ENCODE measurements around the gene PLEKHF1. TPM values are rescaled to one million over a fixed set of nuclear protein-coding genes. Genes with fewer than 3 reads are reported as not detected.
A peak's percentile ranks its signal among the peaks of the same experiment; 100 is the strongest.

Gene PLEKHF1
- polyA plus RNA-seq, 3 donors: 0.11 to 0.29 (median 0.26) TPM

- H3K36me3 Mint-ChIP-seq: no peaks in the 10 kb centered on the region
- H3K27ac Mint-ChIP-seq: peak overlapping the region in 3 of 7 donors; percentile 12 to 81 (median 39)
- no peaks in the 10 kb centered on the region for H3K79me2 ChIP-seq (ENCODE audit: insufficient read depth, low read length)
- peaks cover 0 to 4% of the 10 kb centered on the region in 2 donors for H3K9me3 ChIP-seq (replicated peaks in 1 of 2; ENCODE audit: control insufficient read depth in 1 of 2, insufficient read depth in 1 of 2, low read length in 2 of 2)
- peaks cover 0 to 4% of the 10 kb centered on the region in 2 donors for H3K4me1 ChIP-seq (ENCODE audit: control insufficient read depth in 1 of 2, insufficient read depth in 2 of 2, low read length in 2 of 2)
- no peak overlapping the region for H3K9ac ChIP-seq (ENCODE audit: insufficient read depth, low read length, poor library complexity, severe bottlenecking)
- peaks cover 2 to 5% (median 3%) of the 10 kb centered on the region in 3 donors for H3K27me3 Mint-ChIP-seq (ENCODE audit: low read depth in 3 of 3)
- H3K4me2 ChIP-seq (replicated peaks; ENCODE audit: extremely low read depth, low read length, poor library complexity, severe bottlenecking): no peak overlapping the region
- H3K4me1 Mint-ChIP-seq: peaks cover 18% of the 10 kb centered on the region
- no peaks in the 10 kb centered on the region for H4K20me1 ChIP-seq (ENCODE audit: insufficient read depth, low read length)
- H2AFZ ChIP-seq (ENCODE audit: insufficient read depth, low read depth, low read length, poor library complexity, severe bottlenecking): no peak overlapping the region
- no peak overlapping the region for H3K27ac ChIP-seq (ENCODE audit: low read depth in 1 of 2, low read length in 2 of 2)
- no peak overlapping the region for H3K4me3 ChIP-seq (replicated peaks in 1 of 3; ENCODE audit: low read depth in 2 of 3, low read length in 3 of 3)
- H3K9me3 Mint-ChIP-seq: peaks cover 0 to 2% (median 0%) of the 10 kb centered on the region in 7 donors
- DNase-seq: no peak
- H3K27me3 ChIP-seq (ENCODE audit: control insufficient read depth in 2 of 2, insufficient read depth in 2 of 2, low read length in 2 of 2): no peaks in the 10 kb centered on the region
- H3K36me3 ChIP-seq (replicated peaks in 1 of 2; ENCODE audit: control insufficient read depth in 1 of 2, insufficient read depth in 2 of 2, low read length in 2 of 2): no peaks in the 10 kb centered on the region
- no peak for TF ChIP-seq CTCF (IDR thresholded peaks at IDR 0.05)
- intact Hi-C loops (cut with micrococcal nuclease): no loop called here
- peak overlapping the region in 1 of 2 donors; percentile 43 for H3K4me3 Mint-ChIP-seq
- 66% methylated on average over 11 of the region's 11 CpGs for WGBS (ENCODE audit: insufficient coverage)
Observed at GRCh38 chr19:29672933-29673336, 7.7 kb downstream of the PLEKHF1 start.

- Histone ChIP-seq H3K36me3 (replicated peaks in 1 of 2; ENCODE audit: control insufficient read depth in 1 of 2, insufficient read depth in 2 of 2, low read length in 2 of 2) (no peaks in the 10 kb centered on the region), H3K79me2 (ENCODE audit: insufficient read depth, low read length) (no peaks in the 10 kb centered on the region), H2AFZ (ENCODE audit: insufficient read depth, low read depth, low read length, poor library complexity, severe bottlenecking) (no peak overlapping the region), H3K27me3 (ENCODE audit: control insufficient read depth in 2 of 2, insufficient read depth in 2 of 2, low read length in 2 of 2) (no peaks in the 10 kb centered on the region), H3K27ac (ENCODE audit: low read depth in 1 of 2, low read length in 2 of 2) (no peak overlapping the region), H3K9me3 (replicated peaks in 1 of 2; ENCODE audit: control insufficient read depth in 1 of 2, insufficient read depth in 1 of 2, low read length in 2 of 2) (peaks cover 0 to 4% of the 10 kb centered on the region in 2 donors), H3K4me2 (replicated peaks; ENCODE audit: extremely low read depth, low read length, poor library complexity, severe bottlenecking) (no peak overlapping the region), H4K20me1 (ENCODE audit: insufficient read depth, low read length) (no peaks in the 10 kb centered on the region), H3K9ac (ENCODE audit: insufficient read depth, low read length, poor library complexity, severe bottlenecking) (no peak overlapping the region), H3K4me1 (ENCODE audit: control insufficient read depth in 1 of 2, insufficient read depth in 2 of 2, low read length in 2 of 2) (peaks cover 0 to 4% of the 10 kb centered on the region in 2 donors), H3K4me3 (replicated peaks in 1 of 3; ENCODE audit: low read depth in 2 of 3, low read length in 3 of 3) (no peak overlapping the region)
- no peak overlapping the region for H3K4me3 Mint-ChIP-seq
- WGBS (ENCODE audit: insufficient coverage): 96% methylated on average over 54 of the region's 57 CpGs
- no peak for DNase-seq
- H3K9me3 Mint-ChIP-seq: peaks cover 0 to 2% (median 0%) of the 10 kb centered on the region in 7 donors
- intact Hi-C loops (cut with micrococcal nuclease): no loop called here
- H3K4me1 Mint-ChIP-seq: peaks cover 18% of the 10 kb centered on the region
- H3K27ac Mint-ChIP-seq: peak overlapping the region in 1 of 7 donors; percentile 46
- peaks cover under 1 to 5% (median 1%) of the 10 kb centered on the region in 3 donors for H3K27me3 Mint-ChIP-seq (ENCODE audit: low read depth in 3 of 3)
- TF ChIP-seq CTCF (IDR thresholded peaks at IDR 0.05): no peak
- H3K36me3 Mint-ChIP-seq: no peaks in the 10 kb centered on the region
Observed at GRCh38 chr19:29673451-29674371, 8.4 kb downstream of the PLEKHF1 start.
